CD4-positive, alpha-beta T cell treated with Interleukin-2 at 100 ng/mL for 4 hours (primary cell): ENCODE results near the gene TGFBI.
A peak's percentile ranks its signal among the peaks of the same experiment; 100 is the strongest.

Experiments
- DNase-seq: peaks from one replicate; pipeline ENCODE4 v3.0.0-alpha.2; 2020; ENCODE audit warnings: low spot score

TGFBI gene

DNA sequence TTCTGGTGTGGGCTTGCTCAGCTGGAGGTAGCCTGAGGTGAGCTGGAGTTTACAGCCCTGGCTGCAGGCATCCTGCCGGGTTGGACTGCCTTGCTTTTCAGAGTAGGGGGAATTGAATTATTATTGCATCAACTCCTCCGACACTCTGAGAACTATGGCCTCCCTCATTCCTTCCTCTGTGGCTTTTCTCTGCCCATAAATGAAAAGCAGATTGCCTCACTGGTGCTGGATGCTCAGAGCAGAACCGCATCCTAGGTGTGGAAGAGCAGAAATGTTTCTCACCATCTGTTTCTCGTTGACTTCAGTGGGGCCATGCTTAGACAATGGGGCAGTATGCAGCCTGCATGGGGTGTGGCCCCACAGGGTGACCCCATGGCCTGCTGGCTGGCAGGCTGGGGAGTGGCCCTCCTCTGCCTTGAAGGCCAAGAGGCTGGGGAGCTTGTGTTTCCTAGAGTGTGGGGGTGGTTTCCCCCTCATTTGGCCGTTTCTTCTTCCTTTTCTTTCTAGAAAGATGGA lies 27.3 kb upstream of the TGFBI start:
- no peak for DNase-seq

DNA sequence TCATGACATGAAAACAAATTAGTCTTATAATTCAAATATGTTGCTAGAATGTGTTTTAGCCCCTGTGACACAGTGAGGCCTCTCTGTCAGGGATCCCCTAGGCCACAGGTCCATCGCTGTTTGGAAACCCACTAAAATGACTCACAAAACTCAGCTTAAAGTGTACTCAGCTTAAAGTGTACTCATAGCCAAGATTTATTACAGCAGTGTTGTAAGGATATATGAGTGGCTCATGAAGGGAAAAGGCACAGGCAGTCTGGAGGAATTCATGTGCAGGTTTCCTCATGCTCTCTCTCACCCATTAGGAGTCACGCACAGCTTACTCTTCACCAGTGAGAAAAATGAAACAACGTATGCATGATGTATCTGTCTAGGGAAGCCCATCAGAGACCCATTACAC lies 24.4 kb upstream of the TGFBI start:
- DNase-seq: no peak

DNA sequence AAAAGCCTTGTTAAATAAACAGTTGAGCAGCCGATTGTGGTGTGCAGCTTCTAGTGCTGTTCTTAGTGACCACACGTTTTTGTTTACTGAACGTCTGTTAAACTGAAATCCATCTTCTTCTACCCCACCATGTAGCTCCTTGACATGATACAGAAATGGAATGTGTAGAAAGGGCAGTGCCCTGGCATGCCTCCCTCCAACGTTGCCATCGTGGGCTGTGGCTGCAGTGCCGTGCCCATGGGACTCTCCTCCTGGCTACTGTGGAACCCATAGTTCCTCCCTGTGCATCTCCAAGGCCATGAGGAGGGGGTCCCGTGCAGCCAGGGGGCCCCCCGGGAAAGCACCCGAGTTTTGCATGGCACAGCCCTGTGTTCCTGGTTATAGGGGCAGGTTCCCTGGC lies 23.3 kb upstream of the TGFBI start:
- no peak for DNase-seq

DNA sequence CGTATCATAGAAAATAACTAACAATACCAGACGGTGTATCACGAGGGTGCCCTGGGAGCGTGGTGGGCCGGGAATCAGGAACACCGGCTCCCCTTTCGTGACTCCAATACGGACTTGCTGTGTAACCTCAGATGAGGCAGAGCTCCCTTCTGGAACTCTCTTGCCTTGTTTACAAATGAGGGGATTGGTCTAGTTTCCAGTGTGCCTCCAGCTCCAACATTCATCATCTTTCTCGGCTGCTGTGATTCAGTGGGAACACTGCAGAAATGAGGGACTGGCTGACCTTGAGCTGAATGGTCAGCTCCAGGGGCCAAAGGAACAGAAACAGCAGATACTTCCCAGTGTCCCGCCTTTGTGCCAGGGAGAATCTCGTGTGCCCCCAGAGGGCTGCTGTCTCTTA lies 22.6 kb upstream of the TGFBI start:
- DNase-seq: no peak

DNA sequence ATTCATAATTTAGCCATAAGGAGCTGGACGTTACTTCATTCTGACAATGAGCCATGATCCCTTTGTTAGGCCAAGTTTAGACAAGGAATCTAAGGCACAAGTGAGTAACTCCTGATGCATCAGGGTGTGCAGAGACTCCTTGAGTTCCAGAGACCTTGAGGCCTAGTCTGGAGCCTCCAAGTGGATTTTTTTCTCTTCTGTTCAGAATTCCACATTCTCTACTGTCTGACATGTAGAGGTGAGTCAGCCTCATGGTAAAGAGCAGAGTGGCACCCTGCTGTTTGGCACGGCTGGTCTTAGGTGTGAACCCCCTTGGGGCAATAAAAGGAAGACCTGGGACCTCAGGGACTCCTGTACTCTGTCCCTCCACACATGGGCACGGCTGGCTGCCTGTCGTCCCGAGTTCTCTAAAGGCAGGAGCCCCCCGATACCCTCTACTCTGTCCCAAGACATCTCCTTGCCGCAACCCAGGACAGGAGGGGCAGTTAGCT lies 22.0 kb upstream of the TGFBI start:
- no peak for DNase-seq

DNA sequence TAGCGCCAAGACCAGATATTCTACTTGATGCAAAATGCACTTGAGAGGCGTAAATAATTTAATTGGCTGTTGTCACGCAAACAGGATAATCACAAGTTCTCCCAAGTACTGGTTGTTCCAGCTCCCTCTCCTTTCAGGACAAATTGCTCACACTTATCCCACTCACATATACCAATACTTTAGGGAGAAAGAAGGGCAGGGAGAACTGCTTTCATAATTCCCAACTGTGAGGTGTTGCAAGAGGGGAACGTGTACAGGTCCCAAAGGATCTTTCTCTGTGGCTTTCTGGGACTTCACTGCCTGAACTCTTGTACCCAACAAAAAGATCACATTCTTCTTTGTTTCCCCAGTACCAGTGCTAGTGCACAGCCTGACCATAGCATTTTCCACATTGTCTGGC lies 21.5 kb upstream of the TGFBI start:
- DNase-seq: no peak

DNA sequence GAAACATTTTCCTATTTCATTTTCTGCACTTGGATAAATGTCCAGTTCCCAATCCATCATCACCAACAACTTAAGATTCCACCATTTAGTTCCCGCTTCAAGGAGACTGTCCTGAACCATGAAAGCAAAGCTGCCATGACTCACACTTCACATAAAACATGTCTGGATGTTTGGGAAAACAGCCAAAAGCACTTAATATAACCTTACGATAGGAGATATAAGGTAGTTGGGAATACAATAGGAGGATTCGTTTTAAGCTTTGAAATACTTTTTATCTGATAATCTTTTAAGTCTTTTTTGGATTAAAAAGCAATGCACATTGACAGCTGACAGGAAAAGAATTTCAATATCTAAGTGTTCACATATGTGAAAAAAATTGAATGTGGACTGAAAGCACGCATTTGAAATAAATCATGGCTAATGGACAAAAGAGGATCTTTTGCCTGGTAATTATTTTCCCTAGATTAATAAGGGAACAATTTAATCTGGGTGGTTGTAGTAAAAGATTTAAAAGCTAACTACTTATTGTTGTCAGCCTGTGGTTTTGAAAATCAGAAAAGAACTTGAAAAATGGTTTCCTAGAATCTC lies 17.3 kb upstream of the TGFBI start:
- DNase-seq: no peak

DNA sequence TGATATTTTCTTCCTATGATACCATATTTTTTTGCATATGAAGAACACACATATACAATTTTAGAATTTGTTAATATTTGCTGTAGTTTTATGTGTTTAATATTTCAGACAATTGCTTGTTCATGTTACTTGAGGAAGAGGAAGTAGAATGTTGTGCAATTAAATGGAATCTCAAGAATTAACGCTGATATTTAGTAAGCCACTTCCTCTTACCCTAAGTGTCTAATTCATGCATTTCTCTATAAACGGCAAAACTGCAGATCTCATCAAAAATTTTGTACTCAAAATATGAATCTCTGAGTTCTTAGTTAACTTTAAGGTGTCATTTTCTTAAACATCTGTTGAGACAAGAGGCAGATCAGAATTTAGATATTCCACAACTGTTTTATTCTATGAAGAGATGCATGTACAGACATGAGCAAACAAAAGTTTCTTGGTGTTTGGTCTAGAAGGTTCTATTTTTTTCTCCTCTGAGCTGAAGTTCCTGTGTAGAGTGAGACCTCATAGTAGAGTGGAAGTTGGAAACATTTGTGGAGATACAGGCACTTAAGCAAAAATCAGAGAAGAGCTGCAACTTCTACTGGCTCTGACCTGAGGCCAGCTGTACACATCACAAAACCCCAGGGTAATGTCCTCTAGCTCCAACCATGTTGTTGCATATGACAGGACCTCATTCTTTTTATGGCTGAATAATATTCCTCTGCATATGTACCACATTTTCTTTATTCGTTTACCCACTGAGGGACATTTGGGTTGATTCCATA lies 16.6 kb upstream of the TGFBI start:
- DNase-seq: no peak

DNA sequence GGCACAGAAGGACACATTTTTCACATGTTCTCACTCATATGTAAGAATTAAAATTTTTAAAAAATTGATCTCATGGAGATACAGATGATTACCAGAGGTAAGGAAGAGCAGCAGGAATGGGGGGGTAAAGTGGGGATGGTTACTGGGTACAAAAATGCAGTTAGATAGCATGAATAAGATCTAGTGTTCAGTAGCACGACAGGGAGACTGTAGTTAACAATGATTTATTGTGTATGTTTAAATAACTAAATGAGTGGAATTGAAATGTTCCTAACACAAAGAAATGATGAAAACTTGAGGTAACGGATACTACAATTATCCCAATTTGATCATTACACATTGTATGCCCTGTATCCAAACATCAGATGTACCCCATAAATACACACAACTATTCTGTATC lies 15.2 kb upstream of the TGFBI start:
- DNase-seq: no peak

DNA sequence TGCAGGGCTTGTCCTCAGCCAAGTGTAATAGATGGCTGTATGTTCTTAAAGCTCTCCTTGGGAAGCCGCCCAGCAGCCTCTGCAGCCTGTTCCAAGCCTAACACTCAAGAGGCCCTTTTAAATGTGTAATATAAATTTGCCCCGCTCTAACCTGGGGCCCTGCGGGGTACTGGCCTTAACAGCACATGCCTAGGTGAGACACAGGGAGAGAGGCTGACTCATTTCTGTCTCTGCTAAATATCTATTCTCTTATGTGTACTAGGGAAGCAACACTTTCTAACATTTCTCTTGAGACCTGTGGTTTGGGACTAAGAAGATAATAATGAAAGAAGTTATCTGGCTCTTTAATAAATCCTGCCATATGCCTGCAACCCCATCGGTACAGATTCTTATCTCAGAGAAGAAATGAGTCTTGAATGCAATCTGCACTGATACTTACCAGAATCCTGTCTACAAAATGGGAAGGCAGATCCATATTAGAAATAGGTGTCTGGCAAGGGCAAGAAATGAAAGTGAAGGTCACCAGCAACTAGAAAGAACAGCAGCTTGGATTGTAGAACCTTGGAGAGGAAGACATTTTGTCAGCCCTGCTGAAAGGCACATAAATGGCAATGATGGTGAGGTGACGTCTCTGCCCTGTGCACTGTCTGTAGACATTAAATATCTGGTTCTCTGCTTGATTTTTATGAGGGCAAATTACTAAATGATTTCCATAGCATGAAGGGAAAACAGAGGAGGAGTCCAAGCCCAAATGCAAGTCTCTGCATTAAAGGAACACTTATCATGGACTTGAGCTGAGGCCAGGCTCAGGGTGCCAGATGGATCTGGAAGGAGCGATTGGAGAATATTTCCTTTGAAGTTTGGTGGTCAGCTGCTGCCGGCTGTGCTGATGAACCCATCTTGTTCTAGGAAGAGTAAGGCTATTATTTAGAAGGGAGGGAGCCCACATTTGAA lies 14.5 kb upstream of the TGFBI start:
- no peak for DNase-seq

DNA sequence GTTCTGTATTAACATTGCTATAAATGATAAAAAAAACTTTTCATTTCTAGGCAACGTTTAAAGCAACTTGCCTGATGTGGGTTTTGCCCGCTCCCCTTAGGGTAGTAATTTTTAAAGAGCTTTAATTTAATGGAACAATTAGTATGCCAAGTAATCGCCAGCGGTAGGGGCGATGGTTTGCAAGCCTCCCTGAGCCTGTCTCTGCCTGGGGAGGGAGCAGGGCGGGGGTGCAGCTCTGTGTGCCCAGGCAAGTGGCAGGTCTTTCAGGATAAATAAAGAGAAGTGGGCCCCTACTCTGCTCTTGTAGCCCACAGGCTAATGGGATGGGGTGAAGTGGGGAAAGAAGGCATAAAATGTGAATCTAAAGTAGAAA lies 13.8 kb upstream of the TGFBI start:
- DNase-seq: no peak

DNA sequence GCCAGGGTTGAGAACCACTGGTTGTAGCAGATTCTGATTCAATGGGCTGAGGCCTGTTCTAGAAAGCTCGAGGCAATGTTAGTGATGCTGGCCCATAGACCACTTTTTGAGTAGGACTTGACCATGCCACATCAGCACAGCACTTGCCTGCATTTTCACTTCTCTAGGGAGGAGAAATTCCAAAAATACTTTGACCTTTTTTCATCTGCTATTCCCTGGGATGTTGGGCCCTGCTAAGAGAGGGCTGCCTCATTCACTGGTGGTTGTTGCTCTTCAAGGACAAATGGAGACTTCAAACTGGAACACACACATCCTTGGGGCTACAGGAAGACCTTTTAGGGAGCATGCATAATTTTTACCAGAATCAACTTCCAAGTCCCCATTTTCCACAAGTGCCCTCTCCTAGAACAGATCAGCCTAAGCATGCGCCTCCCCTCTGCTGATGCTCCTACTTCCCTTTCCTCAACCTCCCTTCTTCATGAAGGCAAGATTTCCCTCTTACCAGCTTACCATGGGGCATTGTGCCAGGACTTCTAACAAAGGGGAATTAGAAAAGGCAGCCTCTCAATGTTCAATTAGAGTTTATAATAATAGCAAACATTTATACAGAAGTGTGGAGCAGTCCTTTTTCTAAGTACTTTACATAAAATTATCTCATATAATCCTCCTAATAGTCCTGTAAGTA lies 12.7 kb upstream of the TGFBI start:
- DNase-seq: no peak

DNA sequence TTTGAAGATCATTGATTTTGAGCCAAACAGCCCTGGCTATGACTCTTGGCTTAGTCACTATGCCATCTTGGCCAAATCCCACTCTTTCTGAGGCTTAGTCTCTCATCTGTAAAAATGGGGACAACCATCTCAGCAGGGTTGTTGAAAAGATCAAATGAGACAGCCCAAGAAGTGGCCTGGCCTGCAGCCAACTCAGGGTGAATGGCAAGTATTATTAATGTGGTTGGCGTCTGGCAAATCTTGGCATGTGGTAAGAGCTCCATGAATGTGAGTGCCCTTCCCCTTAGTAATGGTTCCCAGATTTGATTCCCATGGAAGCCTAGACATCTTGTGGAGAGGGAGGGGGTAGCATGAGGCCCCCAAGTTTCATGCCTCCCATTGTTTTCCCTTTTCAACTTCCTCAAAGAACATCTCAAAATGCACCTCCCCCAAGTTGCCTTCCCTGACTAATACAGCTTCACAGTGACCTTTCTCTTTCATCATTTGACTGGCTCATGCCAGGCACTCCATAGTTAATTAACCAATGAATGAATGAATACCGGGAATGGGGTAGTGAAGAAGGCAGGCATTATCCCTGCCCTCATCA lies 11.8 kb upstream of the TGFBI start:
- no peak for DNase-seq

DNA sequence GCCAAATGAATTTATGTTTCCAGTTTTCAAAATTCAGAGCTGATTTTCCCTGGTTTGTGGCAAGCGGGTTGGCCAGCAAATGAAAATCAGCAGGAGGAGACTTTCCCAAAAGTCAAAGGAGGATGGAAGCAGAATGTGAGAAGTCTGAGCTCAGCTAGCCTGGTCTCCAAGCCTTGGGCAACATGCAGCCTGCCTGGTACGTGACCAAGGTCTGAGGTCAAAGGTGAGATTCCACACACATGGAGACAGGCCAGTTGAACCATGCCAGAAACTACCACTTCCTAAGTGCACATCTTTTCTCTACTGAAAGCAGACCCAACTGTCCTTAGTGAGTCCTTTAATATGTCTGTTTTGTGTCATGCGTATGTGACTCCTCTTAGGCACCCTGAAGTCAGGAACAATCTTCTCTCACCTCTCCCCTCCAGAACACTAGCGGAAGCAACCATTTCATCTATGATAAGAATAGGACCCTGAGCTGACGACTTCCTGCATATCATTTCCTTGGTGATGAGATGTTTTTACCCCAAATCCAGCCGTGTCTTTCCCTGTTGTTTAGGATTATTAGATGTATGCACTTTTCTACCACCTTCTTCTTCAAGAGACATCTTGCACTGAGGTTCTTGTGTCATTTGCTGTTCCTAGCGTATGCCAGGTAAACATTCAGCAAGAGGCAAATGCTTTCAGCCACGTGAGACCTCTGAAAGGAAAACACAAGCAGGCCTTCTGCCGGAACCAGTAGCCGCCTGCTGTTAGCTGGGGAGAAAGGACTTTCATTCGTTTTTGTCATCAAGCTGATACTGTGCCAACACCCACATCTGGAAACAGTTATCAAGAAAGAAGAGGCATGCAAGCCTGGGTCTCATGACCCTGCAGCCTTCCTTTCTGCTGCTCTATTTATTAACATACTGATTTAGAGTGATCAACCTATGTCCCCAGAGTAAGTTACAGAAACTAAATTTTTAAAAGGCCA lies 9.7 kb upstream of the TGFBI start:
- no peak for DNase-seq

DNA sequence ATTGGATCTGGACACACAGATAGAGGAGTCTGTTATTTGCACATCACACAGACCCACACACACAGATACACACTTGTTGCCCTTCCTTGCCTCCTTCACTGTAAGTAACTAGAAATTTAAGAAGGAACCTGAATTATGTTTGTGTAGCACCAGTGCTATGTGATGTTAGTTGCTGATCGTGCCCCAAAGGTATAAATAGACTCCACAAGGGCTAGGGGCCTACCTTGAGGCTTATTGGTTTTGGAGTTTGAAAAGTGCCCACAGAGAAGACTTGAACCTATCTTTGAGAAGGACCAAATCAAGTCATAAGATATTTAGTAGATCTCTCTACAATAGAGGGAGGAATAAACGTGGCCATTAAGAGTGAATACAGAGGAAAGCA lies 8.8 kb upstream of the TGFBI start:
- no peak for DNase-seq

DNA sequence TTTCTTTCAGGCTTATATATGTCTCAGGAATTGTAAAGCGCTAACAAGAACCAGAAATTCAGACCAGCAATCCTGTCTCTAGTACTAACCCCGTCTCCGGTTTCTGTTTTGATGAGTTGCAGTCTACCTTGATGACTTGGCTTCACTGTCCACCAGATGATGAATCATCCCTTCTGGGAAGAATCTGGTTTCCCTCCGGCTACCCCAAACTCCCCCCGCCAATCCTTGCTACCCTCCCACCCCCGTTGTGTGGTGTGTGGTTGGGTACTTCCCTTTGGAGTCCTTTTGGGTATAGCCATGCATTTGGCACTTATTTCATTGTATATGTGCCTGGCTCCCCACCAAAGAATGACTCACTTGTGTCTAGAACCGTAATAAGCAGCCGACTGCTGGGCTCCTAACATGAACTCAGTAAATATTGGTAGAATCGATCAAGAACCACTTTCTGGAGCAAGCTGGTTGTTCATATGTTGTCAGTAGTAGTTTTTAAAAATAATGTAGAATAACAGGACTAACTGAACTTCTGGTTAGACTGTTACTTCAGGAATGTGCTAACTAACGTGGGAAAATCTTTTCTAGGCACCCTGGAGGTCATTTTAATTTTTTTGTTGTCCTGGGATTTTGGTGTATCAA lies 8.3 kb upstream of the TGFBI start:
- peak; percentile 34 for DNase-seq

DNA sequence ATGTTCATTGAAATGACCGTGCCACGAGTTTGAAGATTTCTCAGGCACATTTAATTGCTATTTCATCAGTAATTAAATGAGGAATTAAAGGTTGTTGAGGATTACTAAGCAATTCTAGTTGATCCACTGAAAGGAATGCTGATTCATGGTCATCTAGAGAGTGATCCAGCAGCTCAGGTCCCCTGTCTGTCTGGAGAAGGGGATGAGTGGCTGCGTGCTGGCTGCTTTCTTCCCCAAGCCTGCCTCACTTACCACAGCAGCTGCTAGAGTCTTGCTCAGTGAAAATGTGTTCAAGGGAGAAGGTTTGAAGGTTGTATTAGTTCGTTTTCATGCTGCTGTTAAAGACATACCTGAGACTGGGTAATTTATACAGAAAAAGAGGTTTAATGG lies 7.8 kb upstream of the TGFBI start:
- DNase-seq: no peak

DNA sequence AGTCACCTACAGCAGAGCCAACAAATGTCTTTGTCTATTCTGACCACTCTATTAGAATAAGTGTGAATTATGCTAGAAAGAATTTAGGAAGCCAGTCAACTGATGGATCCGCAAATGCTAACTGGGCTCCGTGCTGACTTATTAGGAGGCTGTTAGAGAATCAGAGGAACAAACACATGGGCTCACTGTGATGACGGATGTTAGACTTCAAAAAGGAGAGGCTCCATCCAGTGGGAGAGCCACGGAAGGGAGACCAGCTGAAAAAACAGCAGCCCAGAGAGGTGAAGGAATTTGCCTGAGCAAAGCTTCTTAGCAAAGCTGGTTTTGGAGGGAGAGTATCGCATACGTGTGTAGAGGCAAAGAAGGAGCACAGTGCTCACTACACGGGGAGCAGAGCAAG lies 5.8 kb upstream of the TGFBI start:
- DNase-seq: no peak

DNA sequence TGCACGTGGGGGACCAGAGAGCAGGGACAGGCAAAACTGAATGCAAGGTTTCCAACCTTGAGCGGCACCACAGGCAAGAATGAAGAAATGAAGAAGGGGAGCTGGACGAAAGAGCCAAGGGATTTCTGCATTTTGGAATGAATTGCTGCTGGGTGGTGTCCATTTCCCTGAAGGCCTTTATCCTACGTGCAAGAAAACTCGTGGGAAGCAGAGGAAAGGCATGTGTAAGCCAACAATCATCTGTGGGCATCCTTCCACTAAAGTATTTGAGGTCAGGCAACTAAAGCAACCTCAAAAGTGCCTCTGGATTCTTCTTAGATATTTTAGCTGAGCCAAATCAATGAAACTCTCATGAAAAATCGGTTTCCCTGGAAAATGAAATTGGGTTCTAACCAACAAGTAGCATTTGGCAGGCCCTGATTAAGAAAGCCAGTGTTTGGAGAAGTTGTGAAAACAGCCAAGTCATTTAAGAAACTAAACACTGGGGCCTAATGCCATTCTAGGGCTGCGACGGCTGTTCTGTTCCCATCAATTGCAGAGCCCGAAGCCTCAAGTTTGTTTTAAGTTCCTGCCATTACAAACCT lies 4.7 kb upstream of the TGFBI start:
- no peak for DNase-seq

DNA sequence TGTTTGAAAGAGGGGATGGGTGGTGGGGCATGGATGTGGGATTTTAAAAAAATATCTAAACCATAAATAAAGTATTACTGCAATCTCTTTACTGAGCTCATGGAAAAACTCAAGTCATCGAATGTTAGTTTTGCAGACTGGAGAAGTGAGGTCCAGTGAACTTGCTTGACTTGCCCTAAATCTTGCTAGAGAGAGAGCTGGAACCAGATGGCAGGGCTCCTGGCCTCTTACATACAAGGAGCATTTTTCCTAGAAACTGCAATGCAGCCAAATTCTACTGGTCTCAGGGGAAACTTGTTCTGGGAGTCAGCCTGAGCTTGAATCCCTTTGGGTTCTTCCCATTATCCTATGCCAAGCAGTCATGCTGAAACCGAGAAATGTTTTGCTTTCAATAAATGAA lies 2.9 kb upstream of the TGFBI start:
- no peak for DNase-seq
